Right cardiac atrium (tissue), 5 donors: ENCODE measurements around the gene PCED1A. TPM values are rescaled to one million over a fixed set of nuclear protein-coding genes. Genes with fewer than 3 reads are reported as not detected.

Experiments
- ATAC-seq, 2 donors: fragments of 200-7000 bp; cut with Tn5 transposase; one replicate each; pipeline versions ENCODE4 v1.8.0 to v1.9.1; 2020; ENCODE audit warnings: moderate library complexity in 2 of 2, mild to moderate bottlenecking in 1 of 2
- DNase-seq, 3 donors: peaks; one replicate each; pipeline ENCODE4 v3.0.0-alpha.2; 2020
- H3K27ac ChIP-seq: one replicate; pipeline ENCODE4 v1.5.1; 2013; ENCODE audit warnings: mild to moderate bottlenecking, low read length, control low read depth, moderate library complexity
- H3K27me3 ChIP-seq: one replicate; pipeline ENCODE4 v1.6.1; 2013; ENCODE audit not compliant: control insufficient read depth, insufficient read depth
- H3K4me1 ChIP-seq: one replicate; pipeline ENCODE4 v1.6.1; 2013; ENCODE audit warnings: low read length; ENCODE audit not compliant: control insufficient read depth, insufficient read depth
- H3K4me3 ChIP-seq: one replicate; pipeline ENCODE4 v1.5.1; 2013; ENCODE audit warnings: low read length, control low read depth
- H3K9me3 ChIP-seq: one replicate; pipeline ENCODE4 v1.6.1; 2013; ENCODE audit warnings: low read length; ENCODE audit not compliant: control insufficient read depth
- WGBS: extraction: QIAGEN DNeasy Blood & Tissue Kit; methylation state at CpG from one replicate; pipeline ENCODE4 v1.1.7; 2013; 5-methylcytosine and 5-hydroxymethylcytosine counted together
- intact Hi-C, 4 donors: fragments of 100-400 bp; cut with DNase I; formaldehyde crosslinking; loops; one replicate each; pipeline versions ENCODE4 v1.11.0 to v1.14.0; 2022 to 2023
- polyA plus RNA-seq: library from polyadenylated mRNA; stranded (reverse); fragments of 200-250 nt; gene quantifications from one replicate; pipeline ENCODE4 v1.2.3, GENCODE V29; 2013
- total RNA-seq, 4 donors: library from RNA; stranded (reverse); fragmentation: NEBNext Ultra II Directional; extraction: Animal tissue kit (Norgen Biotek cat#: 25700); gene quantifications; one replicate each; pipeline ENCODE4 v1.2.1, GENCODE V29; 2021
- donor health status: healthy with polysubstance abuse.
- donor health status: DM: no; HTN: yes; CAD: no.
- donor health status: DM: no; HTN: no; CAD: no.
- donor health status: DM: no; HTN: yes; CAD: no; lungs with severe emphysema.
- donor health status: DM: yes; HTN: yes; CAD: no.

PCED1A gene
- total and polyA plus RNA-seq, 5 donors: 13.7 to 17.9 (median 17.1) TPM

DNA sequence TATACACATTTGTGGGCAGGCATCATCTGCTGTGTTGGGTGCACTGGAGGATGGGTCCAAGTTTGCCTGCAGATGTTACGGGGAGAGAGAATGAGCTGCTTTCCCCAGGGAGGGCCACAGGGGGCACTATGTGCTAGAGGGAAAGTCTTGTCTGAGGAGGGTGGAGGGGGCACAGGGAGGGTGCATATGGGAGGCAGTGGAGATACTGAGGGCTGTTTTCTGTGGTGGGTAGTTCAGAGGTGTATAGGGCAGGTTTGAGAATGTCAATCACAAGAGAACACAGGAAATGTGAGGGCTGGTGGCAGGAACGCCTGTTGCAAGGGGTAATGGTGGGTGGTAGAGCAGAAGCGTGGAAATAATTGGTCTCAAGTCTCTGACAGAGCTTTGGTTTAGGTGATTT lies 25.2 kb upstream of the PCED1A start:
- ATAC-seq (no peak), DNase-seq (no peak)
- Histone ChIP-seq H3K27ac (no peak overlapping the region), H3K4me1 (no peaks in the 10 kb centered on the region), H3K27me3 (no peaks in the 10 kb centered on the region), H3K4me3 (no peak overlapping the region), H3K9me3 (no peaks in the 10 kb centered on the region)
- 94% methylated on average over 3 of the region's 3 CpGs for WGBS
- intact Hi-C loops: no loop called here

DNA sequence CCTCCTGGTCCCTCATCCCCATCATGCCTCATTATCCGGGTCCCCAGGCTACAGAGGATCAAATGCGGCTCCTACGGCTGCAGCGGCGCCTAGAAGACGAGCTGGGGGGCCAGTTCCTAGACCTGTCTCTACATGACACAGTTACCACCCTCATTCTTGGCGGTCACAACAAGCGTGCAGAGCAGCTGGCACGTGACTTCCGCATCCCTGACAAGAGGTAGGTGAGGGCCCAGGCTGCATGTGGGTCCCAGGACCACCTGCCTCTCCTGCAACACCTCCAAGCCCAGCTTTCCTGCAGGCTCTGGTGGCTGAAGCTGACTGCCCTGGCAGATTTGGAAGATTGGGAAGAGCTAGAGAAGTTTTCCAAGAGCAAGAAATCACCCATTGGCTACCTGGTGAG lies 24.6 kb upstream of the PCED1A start:
- intact Hi-C loops: no loop called here
- ATAC-seq (no peak), DNase-seq (no peak)
- H3K27me3 ChIP-seq: no peaks in the 10 kb centered on the region
- H3K4me3 ChIP-seq: no peak overlapping the region
- H3K9me3 ChIP-seq: no peaks in the 10 kb centered on the region
- no peaks in the 10 kb centered on the region for H3K4me1 ChIP-seq
- 97% methylated on average over 10 of the region's 10 CpGs for WGBS
- H3K27ac ChIP-seq: no peak overlapping the region

- H3K27ac ChIP-seq: no peak overlapping the region
Measured at GRCh38 chr20:2864626-2865025, 24.2 kb upstream of the PCED1A start.

GRCh38 chr20:2859330-2860121 lies 19.1 kb upstream of the PCED1A start:
- WGBS: 70% methylated on average over 4 of the region's 4 CpGs
- no peak overlapping the region for H3K4me3 ChIP-seq
- H3K27me3 ChIP-seq: no peaks in the 10 kb centered on the region
- ATAC-seq (peak in 1 of 2 donors; percentile 28), DNase-seq (peak in 1 of 3 donors; percentile 67)
- H3K4me1 ChIP-seq: peaks cover 2% of the 10 kb centered on the region
- intact Hi-C loops: loop anchor here in 1 of 4 donors (10.0 kb wide), 1 partner anchor 105 kb away; no protein-coding TSS in a partner anchor
- no peak overlapping the region for H3K27ac ChIP-seq
- no peaks in the 10 kb centered on the region for H3K9me3 ChIP-seq

More at GRCh38 chr20:2864626-2865025, 24.2 kb upstream of the PCED1A start:
- WGBS: 95% methylated on average over 12 of the region's 12 CpGs
- Histone ChIP-seq H3K9me3 (no peaks in the 10 kb centered on the region), H3K4me1 (no peaks in the 10 kb centered on the region), H3K27me3 (no peaks in the 10 kb centered on the region), H3K4me3 (no peak overlapping the region)
- intact Hi-C loops: no loop called here
- no peak for ATAC-seq
- no peak for DNase-seq

DNA sequence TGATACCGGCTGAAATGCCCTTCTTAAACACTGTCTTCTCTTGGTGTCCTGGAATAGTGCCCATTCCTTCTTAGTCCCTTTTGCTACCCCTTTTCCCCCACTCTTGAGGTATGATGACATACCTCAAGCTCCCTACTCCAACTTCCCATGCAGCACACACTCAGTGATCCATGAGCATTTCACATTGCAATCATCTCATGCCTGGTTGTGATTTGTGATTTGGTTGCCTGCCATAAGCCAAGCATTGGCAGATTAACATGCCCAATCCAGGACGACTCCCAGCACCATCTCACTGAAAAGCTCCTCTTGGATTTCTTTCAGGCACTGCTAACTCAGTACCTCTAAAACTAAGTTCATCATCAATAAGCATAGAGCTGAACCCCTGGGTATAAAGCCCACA lies 18.1 kb upstream of the PCED1A start:
- no peak overlapping the region for H3K27ac ChIP-seq
- no peaks in the 10 kb centered on the region for H3K9me3 ChIP-seq
- 84% methylated on average over 2 of the region's 2 CpGs for WGBS
- no peaks in the 10 kb centered on the region for H3K27me3 ChIP-seq
- intact Hi-C loops: loop anchor here in 1 of 4 donors (10.0 kb wide), 1 partner anchor 104 kb away; no protein-coding TSS in a partner anchor
- H3K4me3 ChIP-seq: no peak overlapping the region
- ATAC-seq: no peak
- H3K4me1 ChIP-seq: peaks cover 2% of the 10 kb centered on the region
- no peak for DNase-seq

DNA sequence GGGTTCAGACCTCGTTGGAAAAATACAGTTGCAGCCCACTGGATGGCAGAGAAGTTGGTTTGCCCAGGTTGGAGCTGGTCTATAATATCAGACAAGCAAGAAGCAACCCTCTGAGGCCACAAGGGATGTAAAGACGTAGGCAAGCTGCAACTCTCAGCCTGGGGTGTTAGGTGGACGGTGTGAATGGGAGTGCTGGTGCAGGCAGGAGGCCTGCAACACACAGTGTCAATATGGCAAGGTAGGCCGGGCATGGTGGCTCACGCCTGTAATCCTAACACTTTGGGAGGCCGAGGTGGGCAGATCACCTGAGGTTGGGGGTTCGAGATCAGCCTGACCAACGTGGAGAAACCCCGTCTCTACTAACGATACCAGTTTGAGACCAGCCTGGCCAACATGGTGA lies 10.6 kb upstream of the PCED1A start:
- intact Hi-C loops: loop anchor here in 1 of 4 donors (10.0 kb wide), 1 partner anchor 96 kb away; no protein-coding TSS in a partner anchor
- H3K9me3 ChIP-seq: no peaks in the 10 kb centered on the region

DNA sequence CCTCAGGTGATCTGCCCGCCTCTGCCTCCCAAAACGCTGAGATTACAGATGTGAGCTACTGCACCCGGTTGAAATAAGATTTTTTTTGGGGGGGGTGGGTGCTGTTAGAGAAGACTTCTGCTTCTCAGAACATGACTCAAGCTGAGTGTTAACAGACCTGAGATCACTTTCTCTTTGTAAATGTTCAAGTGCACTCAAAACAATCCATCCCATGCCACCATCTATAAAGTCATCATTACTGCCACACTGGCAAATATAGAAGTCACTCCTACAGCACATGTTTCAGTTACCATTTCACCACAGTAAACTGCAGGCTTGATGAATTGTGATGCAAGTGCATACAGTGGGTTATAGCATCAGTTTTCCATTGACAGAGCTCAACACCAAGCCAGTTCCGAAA lies 9.1 kb upstream of the PCED1A start:
- DNase-seq: no peak
- Histone ChIP-seq H3K27me3 (no peaks in the 10 kb centered on the region), H3K4me3 (no peak overlapping the region), H3K9me3 (no peaks in the 10 kb centered on the region), H3K4me1 (no peaks in the 10 kb centered on the region), H3K27ac (no peak overlapping the region)
- no peak for ATAC-seq
- WGBS: 90% methylated on average over 4 of the region's 4 CpGs
- intact Hi-C loops: no loop called here

More for the DNA sequence above, 10.6 kb upstream of the PCED1A start:
- WGBS: 94% methylated on average over 10 of the region's 10 CpGs
- Histone ChIP-seq H3K4me1 (no peaks in the 10 kb centered on the region), H3K4me3 (no peak overlapping the region), H3K27ac (no peak overlapping the region), H3K27me3 (no peaks in the 10 kb centered on the region)
- no peak for DNase-seq
- ATAC-seq: no peak

- H3K27ac ChIP-seq: no peak overlapping the region
- no peaks in the 10 kb centered on the region for H3K4me1 ChIP-seq
- H3K27me3 ChIP-seq: no peaks in the 10 kb centered on the region
- intact Hi-C loops: no loop called here
- H3K4me3 ChIP-seq: no peak overlapping the region
- no peaks in the 10 kb centered on the region for H3K9me3 ChIP-seq
- 93% methylated on average over 4 of the region's 4 CpGs for WGBS
- DNase-seq (no peak), ATAC-seq (no peak)
Measured at GRCh38 chr20:2847802-2848201, 7.3 kb upstream of the PCED1A start.

DNA sequence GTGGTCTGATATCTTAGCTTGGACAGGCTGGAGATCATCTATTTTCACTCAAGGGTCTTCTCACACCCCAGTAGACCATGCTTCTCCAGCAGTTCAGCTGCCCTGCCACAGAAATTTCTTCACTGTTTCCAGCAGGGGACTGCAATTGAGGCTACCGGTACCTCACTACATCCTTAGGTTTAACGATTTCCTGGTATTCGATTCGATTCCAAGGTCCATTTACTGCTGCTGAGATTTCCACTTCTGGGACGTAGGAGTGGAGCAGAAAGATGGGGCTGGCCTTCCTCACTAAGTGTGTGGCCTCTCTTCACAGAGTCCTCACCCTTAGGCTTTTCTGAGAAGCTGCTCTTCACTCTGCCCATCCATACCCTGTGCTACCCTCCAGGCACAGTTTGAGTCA lies 6.2 kb upstream of the PCED1A start:
- Histone ChIP-seq H3K9me3 (no peaks in the 10 kb centered on the region), H3K4me1 (no peaks in the 10 kb centered on the region), H3K27me3 (no peaks in the 10 kb centered on the region), H3K4me3 (no peak overlapping the region), H3K27ac (no peak overlapping the region)
- DNase-seq: no peak
- WGBS: 81% methylated on average over 5 of the region's 5 CpGs
- no peak for ATAC-seq
- intact Hi-C loops: no loop called here

GRCh38 chr20:2845607-2846006 lies 5.2 kb upstream of the PCED1A start:
- Histone ChIP-seq H3K4me3 (no peak overlapping the region), H3K4me1 (no peaks in the 10 kb centered on the region), H3K9me3 (no peaks in the 10 kb centered on the region), H3K27me3 (no peaks in the 10 kb centered on the region), H3K27ac (no peak overlapping the region)
- intact Hi-C loops: no loop called here
- WGBS: 89% methylated on average over 2 of the region's 2 CpGs
- DNase-seq: no peak
- no peak for ATAC-seq

GRCh38 chr20:2840967-2841531 lies 594 bp upstream of the PCED1A start:
- H3K9me3 ChIP-seq: no peaks in the 10 kb centered on the region
- peak overlapping the region; percentile 89 for H3K4me3 ChIP-seq
- H3K4me1 ChIP-seq: no peaks in the 10 kb centered on the region
- peak; percentile 70 to 85 for ATAC-seq
- DNase-seq: peak; percentile 86 to 88 (median 87)
- no peaks in the 10 kb centered on the region for H3K27me3 ChIP-seq
- 4% methylated on average over 33 of the region's 33 CpGs for WGBS
- peak overlapping the region; percentile 31 for H3K27ac ChIP-seq
- intact Hi-C loops: no loop called here
